Retinal pigment epithelial cell (primary cell): ENCODE data around the gene ST3GAL6.
A peak's percentile ranks its signal among the peaks of the same experiment; 100 is the strongest.

Experiments
- DNase-seq: peaks from one replicate; pipeline ENCODE4 v3.0.0-alpha.2; 2010; ENCODE audit warnings: low read depth
- H3K4me3 ChIP-seq: 2 replicates; pipeline ENCODE4 v1.5.1; 2011; ENCODE audit warnings: mild to moderate bottlenecking, low read length, control low read depth, moderate library complexity
- TF ChIP-seq, protein P1 (sequence below): conservative IDR thresholded peaks from 2 replicates; pipeline ENCODE4 v1.5.1; 2011; ENCODE audit warnings: low read depth, low read length, control low read depth, inconsistent platforms

ST3GAL6 gene

DNA sequence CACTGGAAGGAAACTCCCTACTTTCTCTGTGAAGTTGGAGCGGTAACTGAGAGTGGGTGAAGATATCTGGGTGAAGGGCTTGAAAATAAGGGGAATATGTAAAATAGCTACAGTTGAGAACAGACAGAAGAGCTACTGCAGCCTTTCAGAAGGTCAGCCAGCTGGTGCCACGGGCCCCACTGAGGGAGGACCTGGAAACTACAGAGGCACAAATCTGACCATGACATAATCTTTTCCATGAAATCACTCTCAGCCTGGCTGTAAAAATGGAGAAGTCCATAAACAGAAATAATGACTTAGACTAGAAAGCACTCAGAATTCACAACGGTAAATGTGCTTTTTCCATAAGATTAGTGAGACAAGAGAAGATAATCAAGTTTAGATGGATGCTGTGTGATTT is 46.4 kb downstream of the ST3GAL6 start:
- no peak overlapping the region for H3K4me3 ChIP-seq
- no peak for DNase-seq
- TF ChIP-seq, protein P1, sequence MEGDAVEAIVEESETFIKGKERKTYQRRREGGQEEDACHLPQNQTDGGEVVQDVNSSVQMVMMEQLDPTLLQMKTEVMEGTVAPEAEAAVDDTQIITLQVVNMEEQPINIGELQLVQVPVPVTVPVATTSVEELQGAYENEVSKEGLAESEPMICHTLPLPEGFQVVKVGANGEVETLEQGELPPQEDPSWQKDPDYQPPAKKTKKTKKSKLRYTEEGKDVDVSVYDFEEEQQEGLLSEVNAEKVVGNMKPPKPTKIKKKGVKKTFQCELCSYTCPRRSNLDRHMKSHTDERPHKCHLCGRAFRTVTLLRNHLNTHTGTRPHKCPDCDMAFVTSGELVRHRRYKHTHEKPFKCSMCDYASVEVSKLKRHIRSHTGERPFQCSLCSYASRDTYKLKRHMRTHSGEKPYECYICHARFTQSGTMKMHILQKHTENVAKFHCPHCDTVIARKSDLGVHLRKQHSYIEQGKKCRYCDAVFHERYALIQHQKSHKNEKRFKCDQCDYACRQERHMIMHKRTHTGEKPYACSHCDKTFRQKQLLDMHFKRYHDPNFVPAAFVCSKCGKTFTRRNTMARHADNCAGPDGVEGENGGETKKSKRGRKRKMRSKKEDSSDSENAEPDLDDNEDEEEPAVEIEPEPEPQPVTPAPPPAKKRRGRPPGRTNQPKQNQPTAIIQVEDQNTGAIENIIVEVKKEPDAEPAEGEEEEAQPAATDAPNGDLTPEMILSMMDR, result no peak

DNA sequence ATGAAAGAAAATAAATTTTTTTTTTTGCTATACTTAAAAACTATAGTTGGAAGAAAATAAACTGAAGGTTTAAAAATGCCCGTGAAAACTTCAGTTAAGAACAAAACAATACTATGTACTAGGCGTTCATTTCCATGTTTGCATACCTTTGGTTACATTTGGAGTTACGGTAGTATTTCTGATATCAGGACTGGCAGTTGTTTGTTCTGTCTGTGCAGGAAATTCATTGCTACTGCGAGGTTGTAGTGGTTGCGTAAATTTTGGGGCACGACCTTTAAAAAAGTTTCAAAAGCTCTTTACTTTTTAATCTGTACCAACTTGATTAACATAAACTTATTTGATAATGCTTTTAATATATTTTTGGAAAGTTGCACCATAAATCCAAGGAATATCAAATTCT is 47.9 kb downstream of the ST3GAL6 start:
- no peak overlapping the region for H3K4me3 ChIP-seq
- DNase-seq, result no peak
- TF ChIP-seq, protein P1, result no peak

DNA sequence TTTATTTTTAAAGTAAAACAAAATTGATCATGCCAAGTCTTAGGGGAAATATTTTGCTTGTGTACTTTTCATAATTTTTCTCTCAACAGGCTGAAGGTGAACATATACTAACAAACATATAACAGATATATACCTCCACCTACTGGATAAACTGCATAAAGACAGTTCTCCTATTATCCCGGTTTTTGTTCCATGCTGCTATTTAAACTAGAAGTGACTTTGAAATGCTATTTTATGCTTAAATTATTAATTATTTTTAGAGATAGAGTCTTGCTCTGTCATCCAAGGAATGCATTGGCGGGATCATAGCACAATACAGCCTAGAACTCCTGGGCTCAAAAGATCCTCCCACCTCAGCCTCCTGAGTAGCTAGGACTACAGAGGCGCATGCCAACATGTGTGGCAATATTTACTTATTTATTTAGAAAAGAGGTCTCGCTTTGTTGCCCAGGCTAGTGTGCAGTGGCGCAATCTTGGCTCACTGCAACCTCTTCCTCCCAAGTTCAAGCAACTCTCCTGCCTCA is 49.8 kb downstream of the ST3GAL6 start:
- no peak for DNase-seq
- H3K4me3 ChIP-seq, result no peak overlapping the region
- TF ChIP-seq, protein P1, result peak; percentile 42

DNA sequence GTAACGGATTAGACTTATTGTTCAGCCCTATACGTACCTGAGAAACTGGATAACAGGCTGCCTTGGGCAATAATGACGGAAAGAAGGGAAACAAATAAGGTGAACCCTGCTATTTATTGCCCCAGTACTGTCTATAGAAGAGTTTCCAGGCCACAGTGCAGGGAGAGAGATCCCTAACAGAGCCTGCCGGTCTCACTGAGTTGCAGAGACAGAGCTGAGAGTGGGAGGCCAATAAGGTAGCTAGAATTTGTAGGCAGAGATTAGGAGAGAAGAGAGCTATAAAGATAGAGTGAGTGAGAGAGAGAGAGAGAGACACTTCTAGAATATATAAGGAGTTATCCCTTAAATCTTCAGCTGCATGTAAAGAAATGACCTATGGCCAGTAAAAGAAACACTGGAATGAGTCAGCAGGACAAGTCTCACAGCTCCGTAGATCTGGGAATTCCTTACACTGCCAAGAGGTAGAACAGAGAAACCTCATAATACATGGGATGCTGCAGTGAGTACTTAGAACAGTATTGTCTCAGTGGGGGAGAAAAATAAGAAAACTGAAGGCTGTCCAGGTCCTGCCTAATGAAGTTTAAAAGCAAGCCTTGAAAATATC is 51.8 kb downstream of the ST3GAL6 start:
- TF ChIP-seq, protein P1, result no peak
- no peak overlapping the region for H3K4me3 ChIP-seq
- no peak for DNase-seq

DNA sequence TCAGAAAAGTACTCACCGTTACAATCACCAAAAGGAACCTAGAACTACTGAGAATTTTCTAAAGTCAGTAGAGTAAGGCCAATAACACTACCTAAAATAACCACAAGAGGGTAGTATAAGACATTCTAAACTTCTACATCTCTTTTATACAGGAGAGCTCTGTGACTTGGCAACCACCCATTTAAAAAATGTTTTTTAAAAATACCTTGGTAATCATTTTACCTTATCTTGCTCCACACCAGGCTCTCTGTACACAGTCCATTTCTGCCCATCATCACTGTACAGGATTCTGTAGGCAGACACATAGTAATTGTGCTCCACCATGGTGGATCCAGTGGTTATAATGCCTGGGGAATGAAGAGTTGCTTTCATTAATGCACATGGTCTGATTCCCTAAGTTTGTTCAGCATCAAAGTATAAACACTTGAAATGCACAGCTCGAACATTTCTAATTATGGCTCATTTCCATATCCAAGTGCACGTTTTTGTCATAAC is 54.5 kb downstream of the ST3GAL6 start:
- no peak overlapping the region for H3K4me3 ChIP-seq
- TF ChIP-seq, protein P1, result peak; percentile 43
- no peak for DNase-seq

DNA sequence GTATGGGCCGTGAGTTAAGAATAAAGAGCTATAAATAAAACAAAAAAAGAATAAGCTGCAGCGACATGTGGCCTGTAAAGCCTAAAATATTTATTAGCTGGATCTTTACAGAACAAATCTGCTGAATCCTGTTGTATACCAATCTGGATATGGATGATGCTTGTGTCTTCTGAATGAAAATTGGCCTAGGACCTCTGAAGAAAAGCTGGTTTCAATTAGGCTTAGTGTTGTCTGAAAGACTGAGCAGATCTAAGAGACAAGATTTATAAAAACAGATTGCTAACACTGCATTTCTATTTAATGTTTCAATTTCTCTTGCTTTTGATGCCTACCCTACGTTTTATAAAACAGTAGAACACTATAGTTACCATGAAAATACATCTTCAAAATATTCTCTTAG is 57.9 kb downstream of the ST3GAL6 start:
- no peak overlapping the region for H3K4me3 ChIP-seq
- DNase-seq, result no peak
- TF ChIP-seq, protein P1, result no peak

DNA sequence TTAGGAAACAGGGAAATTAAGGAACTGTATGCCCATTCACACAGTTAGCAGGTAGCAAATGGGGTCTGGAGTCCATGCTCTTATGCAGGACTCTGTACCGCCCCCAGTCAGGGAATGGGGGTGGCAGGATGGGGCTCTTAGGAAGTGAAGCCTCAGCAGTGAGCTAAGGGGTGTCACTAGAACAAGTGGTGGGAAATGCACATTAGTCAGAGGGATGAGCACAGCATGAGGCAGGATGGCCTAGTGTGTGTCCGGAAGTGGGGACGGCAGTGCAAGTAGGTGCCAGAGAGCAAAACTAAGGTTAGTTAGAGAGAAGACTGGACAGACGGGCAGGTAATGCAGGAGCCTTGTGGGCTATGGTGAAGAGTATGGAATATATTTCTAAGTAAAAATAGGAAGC is 60.7 kb downstream of the ST3GAL6 start:
- TF ChIP-seq, protein P1, result no peak
- no peak for DNase-seq
- H3K4me3 ChIP-seq, result no peak overlapping the region
